CD14-positive monocyte (primary cell): ENCODE results near the gene GP9. TPM values are rescaled to one million over a fixed set of nuclear protein-coding genes. Genes with fewer than 3 reads are reported as not detected.
"Not testable (repeated sequence)": the region's sequence is repeated elsewhere in the genome, so short reads cannot be mapped to it uniquely, and the experiment has no call there.

Experiments used
- DNase-seq, 3 donors: peaks; one replicate each; pipeline ENCODE4 v3.0.0-alpha.2; 2011 to 2022
- H2AFZ ChIP-seq: 2 replicates; pipeline ENCODE4 v1.6.0; 2012; ENCODE audit warnings: mild to moderate bottlenecking, low read depth, low read length, inconsistent platforms; ENCODE audit not compliant: insufficient read depth, poor library complexity, severe bottlenecking
- H3K27ac ChIP-seq, 2 donors: 1 replicate in 1 of 2; 2 replicates in 1 of 2; pipeline ENCODE4 v1.5.1; 2012 to 2013; ENCODE audit warnings: low read length in 2 of 2, control low read depth in 1 of 2, inconsistent platforms in 1 of 2, low read depth in 1 of 2, mild to moderate bottlenecking in 1 of 2
- H3K27me3 ChIP-seq, 2 donors: one replicate each; pipeline versions ENCODE4 v1.6.0 to v1.6.1; 2011 to 2013; ENCODE audit warnings: low read length in 2 of 2; ENCODE audit not compliant: control insufficient read depth in 2 of 2, insufficient read depth in 2 of 2
- H3K36me3 ChIP-seq, 2 donors: replicated peaks in 1 of 2; 1 replicate in 1 of 2; 2 replicates in 1 of 2; pipeline versions ENCODE4 v1.5.1 to v1.6.1; 2012 to 2013; ENCODE audit warnings: low read length in 2 of 2, control low read depth in 1 of 2, inconsistent platforms in 1 of 2, mild to moderate bottlenecking in 1 of 2; ENCODE audit not compliant: insufficient read depth in 2 of 2, control insufficient read depth in 1 of 2
- H3K4me1 ChIP-seq, 2 donors: 1 replicate in 1 of 2; 2 replicates in 1 of 2; pipeline versions ENCODE4 v1.5.1 to v1.6.1; 2012 to 2013; ENCODE audit warnings: low read length in 2 of 2, control low read depth in 1 of 2, inconsistent platforms in 1 of 2, mild to moderate bottlenecking in 1 of 2, moderate library complexity in 1 of 2; ENCODE audit not compliant: insufficient read depth in 2 of 2, control insufficient read depth in 1 of 2
- H3K4me2 ChIP-seq: replicated peaks from 2 replicates; pipeline ENCODE3; 2012; ENCODE audit warnings: low read length, moderate library complexity, mild to moderate bottlenecking; ENCODE audit not compliant: poor library complexity, severe bottlenecking; ENCODE audit errors: extremely low read depth
- H3K4me3 ChIP-seq, 3 experiments: fragments of 200-600 bp in 1 of 3; sonication (generic) in 1 of 3; replicated peaks in 1 of 3; 1 replicate in 2 of 3; 2 replicates in 1 of 3; pipeline ENCODE4 v1.5.1; 2011 to 2013; ENCODE audit warnings: low read length in 3 of 3, mild to moderate bottlenecking in 3 of 3, control low read depth in 2 of 3, low read depth in 2 of 3, inconsistent platforms in 1 of 3, moderate library complexity in 1 of 3
- H3K79me2 ChIP-seq: 2 replicates; pipeline ENCODE4 v1.6.0; 2012; ENCODE audit warnings: mild to moderate bottlenecking, control low read depth, inconsistent platforms, low read length, moderate library complexity; ENCODE audit not compliant: insufficient read depth
- H3K9ac ChIP-seq: 2 replicates; pipeline ENCODE4 v1.6.0; 2017; ENCODE audit warnings: low read length, mild to moderate bottlenecking; ENCODE audit not compliant: insufficient read depth, poor library complexity, severe bottlenecking
- H3K9me3 ChIP-seq, 2 donors: replicated peaks in 1 of 2; 1 replicate in 1 of 2; 2 replicates in 1 of 2; pipeline versions ENCODE4 v1.5.1 to v1.6.1; 2012 to 2013; ENCODE audit warnings: low read length in 2 of 2, control low read depth in 1 of 2; ENCODE audit not compliant: control insufficient read depth in 1 of 2, insufficient read depth in 1 of 2
- H4K20me1 ChIP-seq: 2 replicates; pipeline ENCODE4 v1.6.0; 2012; ENCODE audit warnings: mild to moderate bottlenecking, low read length, control low read depth, moderate library complexity; ENCODE audit not compliant: insufficient read depth
- H3K27ac Mint-ChIP-seq, 7 donors: one replicate each; pipeline ENCODE4 v1.8.0; 2020; ENCODE audit warnings: mild to moderate bottlenecking in 7 of 7, mixed read lengths in 7 of 7, moderate library complexity in 6 of 7, inconsistent platforms in 2 of 7
- H3K27me3 Mint-ChIP-seq, 3 donors: one replicate each; pipeline ENCODE4 v1.8.0; 2021 to 2022; ENCODE audit warnings: low read depth in 3 of 3, mild to moderate bottlenecking in 3 of 3, mixed read lengths in 3 of 3, moderate library complexity in 3 of 3, inconsistent platforms in 1 of 3
- H3K36me3 Mint-ChIP-seq, 2 donors: one replicate each; pipeline ENCODE4 v1.8.0; 2020; ENCODE audit warnings: mixed read lengths in 2 of 2, inconsistent platforms in 1 of 2, mild to moderate bottlenecking in 1 of 2
- H3K4me1 Mint-ChIP-seq: one replicate; pipeline ENCODE4 v1.8.0; 2020; ENCODE audit warnings: mild to moderate bottlenecking, mixed read lengths
- H3K4me3 Mint-ChIP-seq, 2 donors: one replicate each; pipeline ENCODE4 v1.8.0; 2020; ENCODE audit warnings: mild to moderate bottlenecking in 2 of 2, mixed read lengths in 2 of 2, moderate library complexity in 1 of 2
- H3K9me3 Mint-ChIP-seq, 7 donors: one replicate each; pipeline ENCODE4 v1.8.0; 2020 to 2022; ENCODE audit warnings: mixed read lengths in 7 of 7, mild to moderate bottlenecking in 6 of 7, moderate library complexity in 6 of 7, inconsistent platforms in 2 of 7
- WGBS: methylation state at CpG from one replicate; pipeline ENCODE4 v1.1.5; 2013; ENCODE audit warnings: missing lambda C conversion rate; ENCODE audit not compliant: insufficient coverage; 5-methylcytosine and 5-hydroxymethylcytosine counted together
- intact Hi-C, 2 donors: fragments of 100-400 bp; cut with micrococcal nuclease; formaldehyde crosslinking; loops; one replicate each; pipeline versions ENCODE4 v1.15.0 to v1.15.1; 2023
- polyA plus RNA-seq, 3 donors: library from polyadenylated mRNA; depleted of rRNA in 1 of 3; unstranded in 2 of 3; stranded (reverse) in 1 of 3; fragments of 300-500 nt in 2 of 3; fragments of >200 nt in 1 of 3; fragmentation: Illumina TruSeq in 2 of 3; gene quantifications; 1 replicate in 2 of 3; 2 replicates in 1 of 3; pipeline ENCODE4 v1.2.3, GENCODE V29; 2012 to 2021
- TF ChIP-seq, protein P1 (sequence below): fragments of 200-600 bp; IDR thresholded peaks from one replicate; pipeline ENCODE4 v1.8.0; 2022; ENCODE audit warnings: antibody characterized with exemption, mild to moderate bottlenecking

Gene GP9
- polyA plus RNA-seq, 3 donors, result 0.74 to 2.7 TPM; not detected in 1

DNA sequence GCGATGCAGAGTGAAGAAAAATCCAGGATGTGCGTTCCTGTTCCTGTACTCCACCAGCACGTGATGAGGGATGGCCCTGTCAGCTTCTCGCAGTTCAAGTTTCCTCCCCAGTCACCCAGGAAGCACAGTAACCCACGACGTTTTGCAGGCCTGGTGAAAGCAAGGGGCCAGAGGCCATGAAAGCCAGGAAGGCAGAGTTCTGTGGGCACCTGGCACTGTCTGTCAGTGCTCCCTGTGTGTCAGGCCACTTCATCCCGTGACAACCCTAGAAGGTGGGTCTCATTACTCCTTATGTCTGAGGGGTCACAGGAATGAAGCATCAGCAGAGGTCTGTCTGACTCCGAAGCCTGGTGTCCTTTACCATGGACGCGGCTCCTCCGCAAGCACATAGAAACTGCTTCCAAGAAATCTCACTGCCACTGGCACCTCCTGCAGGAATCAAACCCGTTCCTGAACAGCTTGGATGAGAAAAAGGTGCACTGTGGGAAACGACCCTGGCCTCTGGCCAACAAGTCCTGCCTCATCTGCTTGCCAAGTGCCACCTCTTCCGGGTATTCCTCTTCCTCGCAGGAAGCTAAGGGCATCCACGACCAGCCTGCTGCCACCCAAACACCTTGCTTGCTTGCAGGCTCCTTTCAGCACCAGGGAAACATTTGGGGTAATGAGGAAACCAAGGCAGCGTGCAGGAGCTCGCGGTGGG is 46.4 kb downstream of the GP9 start:
- Histone ChIP-seq H3K9ac (no peak overlapping the region), H3K36me3 (peaks cover 37 to 81% of the 10 kb centered on the region in 2 donors), H2AFZ (no peak overlapping the region), H3K4me1 (no peaks in the 10 kb centered on the region), H3K27ac (no peak overlapping the region), H3K9me3 (no peaks in the 10 kb centered on the region), H4K20me1 (peaks cover 97% of the 10 kb centered on the region), H3K27me3 (no peaks in the 10 kb centered on the region), H3K79me2 (peaks cover 40% of the 10 kb centered on the region), H3K4me3 (no peak overlapping the region), H3K4me2 (no peak overlapping the region)
- WGBS, result 88% methylated on average over 16 of the region's 19 CpGs
- intact Hi-C loops, result no loop called here
- TF ChIP-seq, protein P1, sequence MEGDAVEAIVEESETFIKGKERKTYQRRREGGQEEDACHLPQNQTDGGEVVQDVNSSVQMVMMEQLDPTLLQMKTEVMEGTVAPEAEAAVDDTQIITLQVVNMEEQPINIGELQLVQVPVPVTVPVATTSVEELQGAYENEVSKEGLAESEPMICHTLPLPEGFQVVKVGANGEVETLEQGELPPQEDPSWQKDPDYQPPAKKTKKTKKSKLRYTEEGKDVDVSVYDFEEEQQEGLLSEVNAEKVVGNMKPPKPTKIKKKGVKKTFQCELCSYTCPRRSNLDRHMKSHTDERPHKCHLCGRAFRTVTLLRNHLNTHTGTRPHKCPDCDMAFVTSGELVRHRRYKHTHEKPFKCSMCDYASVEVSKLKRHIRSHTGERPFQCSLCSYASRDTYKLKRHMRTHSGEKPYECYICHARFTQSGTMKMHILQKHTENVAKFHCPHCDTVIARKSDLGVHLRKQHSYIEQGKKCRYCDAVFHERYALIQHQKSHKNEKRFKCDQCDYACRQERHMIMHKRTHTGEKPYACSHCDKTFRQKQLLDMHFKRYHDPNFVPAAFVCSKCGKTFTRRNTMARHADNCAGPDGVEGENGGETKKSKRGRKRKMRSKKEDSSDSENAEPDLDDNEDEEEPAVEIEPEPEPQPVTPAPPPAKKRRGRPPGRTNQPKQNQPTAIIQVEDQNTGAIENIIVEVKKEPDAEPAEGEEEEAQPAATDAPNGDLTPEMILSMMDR, result no peak
- peaks cover 0 to 2% (median 0%) of the 10 kb centered on the region in 3 donors for H3K27me3 Mint-ChIP-seq
- no peak overlapping the region for H3K27ac Mint-ChIP-seq
- H3K4me3 Mint-ChIP-seq, result no peak overlapping the region
- DNase-seq, result no peak
- peaks cover 63 to 84% of the 10 kb centered on the region in 2 donors for H3K36me3 Mint-ChIP-seq
- no peaks in the 10 kb centered on the region for H3K9me3 Mint-ChIP-seq
- peaks cover 2% of the 10 kb centered on the region for H3K4me1 Mint-ChIP-seq

DNA sequence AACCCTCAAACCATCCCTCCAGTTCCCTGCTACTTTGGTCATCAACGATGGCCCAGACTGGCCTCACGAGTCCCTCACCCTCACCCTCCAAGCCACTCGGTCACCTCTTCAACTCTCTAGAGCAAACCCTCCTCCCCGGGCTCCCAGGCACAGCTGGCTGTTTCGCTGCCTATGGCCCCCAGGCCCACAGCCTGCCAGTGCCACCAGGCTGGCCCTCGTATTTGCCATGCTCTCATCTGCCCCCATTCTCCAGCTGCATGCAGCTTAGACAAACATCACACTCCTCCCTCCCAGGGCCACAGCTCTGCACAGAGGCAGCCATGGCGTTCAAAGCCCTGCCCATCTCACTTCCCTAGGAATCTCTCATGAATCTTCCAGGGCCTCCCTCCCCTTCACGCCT is 47.2 kb downstream of the GP9 start:
- Mint-ChIP-seq H3K4me3 (no peak overlapping the region), H3K4me1 (peaks cover 7% of the 10 kb centered on the region), H3K27me3 (no peaks in the 10 kb centered on the region), H3K36me3 (peaks cover 65 to 88% of the 10 kb centered on the region in 2 donors), H3K27ac (no peak overlapping the region), H3K9me3 (no peaks in the 10 kb centered on the region)
- WGBS, result 95% methylated on average over 7 of the region's 8 CpGs
- H3K36me3 ChIP-seq, result peaks cover 36 to 79% of the 10 kb centered on the region in 2 donors
- H3K27ac ChIP-seq, result no peak overlapping the region
- no peak overlapping the region for H3K4me3 ChIP-seq
- H3K9me3 ChIP-seq, result no peaks in the 10 kb centered on the region
- H3K27me3 ChIP-seq, result no peaks in the 10 kb centered on the region
- no peak overlapping the region for H2AFZ ChIP-seq
- DNase-seq, result no peak
- peaks cover 97% of the 10 kb centered on the region for H4K20me1 ChIP-seq
- peaks cover 3 to 4% of the 10 kb centered on the region in 2 donors for H3K4me1 ChIP-seq
- H3K4me2 ChIP-seq, result no peak overlapping the region
- H3K79me2 ChIP-seq, result peaks cover 46% of the 10 kb centered on the region
- TF ChIP-seq, protein P1, result no peak
- no peak overlapping the region for H3K9ac ChIP-seq
- intact Hi-C loops, result no loop called here

DNA sequence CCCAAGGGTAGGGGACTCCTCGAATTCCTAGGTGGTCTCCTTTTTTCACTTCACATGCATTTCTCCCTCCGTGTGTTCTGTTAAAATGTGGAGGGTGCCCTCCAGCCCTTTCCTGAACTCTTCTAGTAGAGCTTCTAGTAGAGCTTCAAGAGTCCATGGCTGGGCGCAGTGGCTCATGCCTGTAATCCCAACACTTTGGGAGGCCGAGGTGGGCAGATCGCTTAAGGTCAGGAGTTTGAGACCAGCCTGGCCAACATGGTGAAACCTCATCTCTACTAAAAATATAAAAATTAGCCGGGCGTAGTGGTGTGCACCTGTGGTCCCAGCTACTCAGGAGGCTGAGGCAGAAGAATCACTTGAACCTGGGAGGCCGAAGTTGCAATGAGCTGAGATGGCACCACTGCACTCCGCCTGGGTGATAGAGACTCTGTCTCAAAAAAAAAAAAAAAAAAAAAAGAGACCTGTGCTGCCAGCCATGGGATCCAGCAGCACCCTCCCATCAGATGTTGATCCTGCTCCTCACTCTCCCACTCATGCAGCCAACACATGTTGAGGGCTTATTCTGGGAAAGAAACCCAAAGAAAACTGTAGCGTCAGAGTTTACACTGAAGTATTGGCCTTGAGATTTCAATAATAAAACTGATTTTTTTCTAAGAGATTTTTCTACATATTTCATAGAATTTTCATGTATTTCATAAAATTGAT is 50.6 kb downstream of the GP9 start:
- H3K9ac ChIP-seq, H3K27ac ChIP-seq, intact Hi-C loops, H3K27me3 Mint-ChIP-seq, H3K4me1 ChIP-seq, H3K4me3 Mint-ChIP-seq, H3K9me3 ChIP-seq, H3K4me3 ChIP-seq, H3K4me2 ChIP-seq, DNase-seq, H3K9me3 Mint-ChIP-seq, H2AFZ ChIP-seq, H3K27me3 ChIP-seq: not testable (repeated sequence)
- peaks cover 96% of the 10 kb centered on the region for H4K20me1 ChIP-seq
- Mint-ChIP-seq H3K36me3 (peaks cover 67 to 87% of the 10 kb centered on the region in 2 donors), H3K4me1 (peaks cover 11% of the 10 kb centered on the region), H3K27ac (peak overlapping the region in 3 of 7 donors; percentile 3 to 83 (median 56))
- H3K36me3 ChIP-seq, result peaks cover 51 to 80% of the 10 kb centered on the region in 2 donors
- H3K79me2 ChIP-seq, result peaks cover 56% of the 10 kb centered on the region
- no CpG with 5 or more reads among the region's 10 CpGs for WGBS
